Psoas muscle (tissue), 8 donors: Measurements from ENCODE around the gene BRINP3. TPM values are rescaled to one million over a fixed set of nuclear protein-coding genes. Genes with fewer than 3 reads are reported as not detected.

Source experiments
- ATAC-seq, 4 donors: fragments of 200-7000 bp; cut with Tn5 transposase; one replicate each; pipeline ENCODE4 v1.9.1; 2020; ENCODE audit warnings: moderate library complexity in 3 of 4, mild to moderate bottlenecking in 2 of 4
- DNase-seq, 2 donors: peaks; one replicate each; pipeline ENCODE4 v3.0.0-alpha.2; 2020
- H3K27ac ChIP-seq: fragments of 200-600 bp; one replicate; pipeline ENCODE4 v1.8.0; 2022
- H3K27me3 ChIP-seq, 3 donors: fragments of 200-600 bp in 1 of 3; one replicate each; pipeline versions ENCODE4 v1.6.1 to v1.8.0; 2013 to 2022; ENCODE audit warnings: low read length in 2 of 3, mild to moderate bottlenecking in 2 of 3, moderate library complexity in 1 of 3; ENCODE audit not compliant: insufficient read depth in 3 of 3
- H3K36me3 ChIP-seq, 2 donors: fragments of 200-600 bp in 1 of 2; one replicate each; pipeline versions ENCODE4 v1.6.1 to v1.8.0; 2013 to 2022; ENCODE audit warnings: low read depth in 1 of 2, mild to moderate bottlenecking in 1 of 2, moderate library complexity in 1 of 2; ENCODE audit not compliant: insufficient read depth in 1 of 2
- H3K4me1 ChIP-seq: fragments of 200-600 bp; one replicate; pipeline ENCODE4 v1.8.0; 2022
- H3K4me3 ChIP-seq: fragments of 200-600 bp; one replicate; pipeline ENCODE4 v1.8.0; 2022; ENCODE audit warnings: mild to moderate bottlenecking
- H3K9me3 ChIP-seq: fragments of 200-600 bp; one replicate; pipeline ENCODE4 v1.8.0; 2022
- CTCF ChIP-seq: fragments of 200-600 bp; IDR thresholded peaks from one replicate; pipeline ENCODE4 v1.8.0; 2022; ENCODE audit warnings: antibody characterized with exemption
- WGBS, 3 donors: extraction: QIAGEN DNeasy Blood & Tissue Kit; methylation state at CpG; one replicate each; pipeline versions ENCODE4 v1.1.6 to v1.1.7; 2013; 5-methylcytosine and 5-hydroxymethylcytosine counted together
- intact Hi-C, 2 donors: fragments of 100-400 bp; cut with DNase I; formaldehyde crosslinking; loops; one replicate each; pipeline versions ENCODE4 v1.11.0 to v1.14.2; 2022
- polyA plus RNA-seq, 3 donors: library from polyadenylated mRNA; stranded (reverse); fragments of 200-250 nt; gene quantifications; one replicate each; pipeline ENCODE4 v1.2.3, GENCODE V29; 2013
- total RNA-seq, 4 donors: library from RNA; stranded (reverse); fragmentation: NEBNext Ultra II Directional in 2 of 4; extraction: Animal tissue kit (Norgen Biotek cat#: 25700) in 2 of 4; gene quantifications; one replicate each; pipeline versions ENCODE4 v1.2.1 to v1.2.4, GENCODE V29; 2021 to 2023
- donor health status: healthy with polysubstance abuse.
- donor health status: DM: no; HTN: no; CAD: no; lungs with moderate emphysema.
- donor health status: Bipolar disorder and iron deficiency.
- donor health status: healthy.
- donor health status: DM: yes; HTN: yes; CAD: no.
- donor health status: DM: no; HTN: no; CAD: no.
- donor health status: DM: no; HTN: no; CAD: no.
- donor health status: DM: yes; HTN: yes; CAD: no.

BRINP3 gene
- total and polyA plus RNA-seq, 7 donors = 0.09 to 0.45 TPM; not detected in 5

DNA sequence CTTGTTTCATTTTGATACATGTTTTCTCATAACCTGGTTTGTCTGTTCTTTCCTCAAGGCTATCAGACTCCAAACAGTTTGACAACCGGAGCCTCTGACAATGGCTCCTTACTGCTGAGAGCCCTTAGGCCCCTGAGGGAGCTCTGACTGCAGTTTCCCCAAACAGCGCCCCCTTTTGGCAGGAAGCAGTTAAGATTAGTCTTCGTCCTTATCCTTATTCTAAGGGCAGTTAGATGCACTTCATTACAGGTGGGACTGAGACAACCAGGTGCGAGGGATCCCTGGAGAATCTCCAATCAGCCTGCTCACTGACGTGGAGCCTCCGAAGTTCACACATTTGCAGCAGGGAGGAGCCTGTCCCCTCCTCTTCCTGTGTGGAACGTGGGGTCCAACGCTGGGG, 393.1 kb downstream of the BRINP3 start:
- intact Hi-C loops = no loop called here
- Histone ChIP-seq H3K4me1 (no peaks in the 10 kb centered on the region), H3K9me3 (no peaks in the 10 kb centered on the region), H3K4me3 (no peak overlapping the region), H3K27ac (no peak overlapping the region), H3K36me3 (no peaks in the 10 kb centered on the region), H3K27me3 (no peaks in the 10 kb centered on the region)
- no peak for TF ChIP-seq CTCF
- DNase-seq (no peak), ATAC-seq (no peak)
- 64 to 70% (median 69%) methylated on average over 8 of the region's 8 CpGs for WGBS, 3 donors

GRCh38 chr1:190068304-190068703, 409.4 kb downstream of the BRINP3 start:
- ATAC-seq = no peak
- Histone ChIP-seq H3K27ac (no peak overlapping the region), H3K4me1 (no peaks in the 10 kb centered on the region), H3K9me3 (no peaks in the 10 kb centered on the region), H3K4me3 (no peak overlapping the region), H3K27me3 (no peaks in the 10 kb centered on the region), H3K36me3 (no peaks in the 10 kb centered on the region)
- WGBS, 3 donors = 25 to 46% (median 34%) methylated on average over 2 of the region's 2 CpGs
- DNase-seq = no peak
- no peak for TF ChIP-seq CTCF
- intact Hi-C loops = no loop called here

GRCh38 chr1:190067592-190067991, 410.1 kb downstream of the BRINP3 start:
- H3K4me3 ChIP-seq = no peak overlapping the region
- no peaks in the 10 kb centered on the region for H3K9me3 ChIP-seq
- H3K27me3 ChIP-seq = no peaks in the 10 kb centered on the region
- no peak overlapping the region for H3K27ac ChIP-seq
- H3K36me3 ChIP-seq = no peaks in the 10 kb centered on the region
- TF ChIP-seq CTCF = no peak
- WGBS, 3 donors = 40 to 50% (median 41%) methylated on average over 3 of the region's 3 CpGs
- no peak for DNase-seq
- no peaks in the 10 kb centered on the region for H3K4me1 ChIP-seq
- intact Hi-C loops = no loop called here
- ATAC-seq = no peak

- ATAC-seq = no peak
- no peak for TF ChIP-seq CTCF
- no peaks in the 10 kb centered on the region for H3K36me3 ChIP-seq
- no peaks in the 10 kb centered on the region for H3K4me1 ChIP-seq
- no peak overlapping the region for H3K27ac ChIP-seq
- intact Hi-C loops = no loop called here
- WGBS, 3 donors = 84 to 88% (median 85%) methylated on average over 2 of the region's 2 CpGs
- no peak overlapping the region for H3K4me3 ChIP-seq
- no peaks in the 10 kb centered on the region for H3K9me3 ChIP-seq
- no peaks in the 10 kb centered on the region for H3K27me3 ChIP-seq
- DNase-seq = no peak
Observed at GRCh38 chr1:190066011-190066410, 411.7 kb downstream of the BRINP3 start.

GRCh38 chr1:190049314-190049713, 428.4 kb downstream of the BRINP3 start:
- Histone ChIP-seq H3K27me3 (no peaks in the 10 kb centered on the region), H3K36me3 (no peaks in the 10 kb centered on the region), H3K27ac (no peak overlapping the region), H3K4me3 (no peak overlapping the region), H3K9me3 (no peaks in the 10 kb centered on the region), H3K4me1 (no peaks in the 10 kb centered on the region)
- intact Hi-C loops = no loop called here
- ATAC-seq = no peak
- TF ChIP-seq CTCF = no peak
- WGBS, 3 donors = 42 to 60% (median 48%) methylated on average over 1 of the region's 1 CpG
- no peak for DNase-seq
